Measurements from ENCODE around the gene STRADB.

GRCh38 chr2:201471732-201472393, 20.3 kb downstream of the STRADB start:
- TF ChIP-seq, protein P1, sequence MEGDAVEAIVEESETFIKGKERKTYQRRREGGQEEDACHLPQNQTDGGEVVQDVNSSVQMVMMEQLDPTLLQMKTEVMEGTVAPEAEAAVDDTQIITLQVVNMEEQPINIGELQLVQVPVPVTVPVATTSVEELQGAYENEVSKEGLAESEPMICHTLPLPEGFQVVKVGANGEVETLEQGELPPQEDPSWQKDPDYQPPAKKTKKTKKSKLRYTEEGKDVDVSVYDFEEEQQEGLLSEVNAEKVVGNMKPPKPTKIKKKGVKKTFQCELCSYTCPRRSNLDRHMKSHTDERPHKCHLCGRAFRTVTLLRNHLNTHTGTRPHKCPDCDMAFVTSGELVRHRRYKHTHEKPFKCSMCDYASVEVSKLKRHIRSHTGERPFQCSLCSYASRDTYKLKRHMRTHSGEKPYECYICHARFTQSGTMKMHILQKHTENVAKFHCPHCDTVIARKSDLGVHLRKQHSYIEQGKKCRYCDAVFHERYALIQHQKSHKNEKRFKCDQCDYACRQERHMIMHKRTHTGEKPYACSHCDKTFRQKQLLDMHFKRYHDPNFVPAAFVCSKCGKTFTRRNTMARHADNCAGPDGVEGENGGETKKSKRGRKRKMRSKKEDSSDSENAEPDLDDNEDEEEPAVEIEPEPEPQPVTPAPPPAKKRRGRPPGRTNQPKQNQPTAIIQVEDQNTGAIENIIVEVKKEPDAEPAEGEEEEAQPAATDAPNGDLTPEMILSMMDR (IDR thresholded peaks at IDR 0.05) = no peak
- no peak for TF ChIP-seq POLR2A (IDR thresholded peaks at IDR 0.05)
